Prostate gland (tissue), 2 donors: ENCODE data around the gene JMJD7.

Experiments
- CTCF ChIP-seq, 4 experiments: fragments of 200-600 bp in 2 of 4; fragments of 450-650 bp in 2 of 4; sonication (generic) in 2 of 4; IDR thresholded peaks; 1 replicate in 3 of 4; 2 replicates in 1 of 4; pipeline ENCODE4 v1.5.1; 2016 to 2019; ENCODE audit warnings: antibody characterized with exemption in 4 of 4, mild to moderate bottlenecking in 2 of 4, moderate library complexity in 2 of 4
- POLR2A ChIP-seq: fragments of 450-650 bp; IDR thresholded peaks from one replicate; pipeline ENCODE4 v1.6.1; 2016; ENCODE audit warnings: antibody characterized with exemption, mild to moderate bottlenecking

- TF ChIP-seq CTCF (IDR thresholded peaks at IDR 0.05), result no peak
- no peak for TF ChIP-seq POLR2A
These were observed 42.1 kb downstream of the JMJD7 start for GRCh38 chr15:41869770-41870688.
